Colon (tissue), 2 donors: Measurements from ENCODE around the gene SLC45A3.
"Not testable (repeated sequence)": the region's sequence is repeated elsewhere in the genome, so short reads cannot be mapped to it uniquely, and the experiment has no call there.

Experiments used
- FAIRE-seq: peaks from 2 replicates; lab custom pipeline; 2012; peaks lifted over from hg19 to GRCh38; lab: Jason Lieb, UNC
- donor health status: control.
- donor health status: control.

SLC45A3 gene, protein sequence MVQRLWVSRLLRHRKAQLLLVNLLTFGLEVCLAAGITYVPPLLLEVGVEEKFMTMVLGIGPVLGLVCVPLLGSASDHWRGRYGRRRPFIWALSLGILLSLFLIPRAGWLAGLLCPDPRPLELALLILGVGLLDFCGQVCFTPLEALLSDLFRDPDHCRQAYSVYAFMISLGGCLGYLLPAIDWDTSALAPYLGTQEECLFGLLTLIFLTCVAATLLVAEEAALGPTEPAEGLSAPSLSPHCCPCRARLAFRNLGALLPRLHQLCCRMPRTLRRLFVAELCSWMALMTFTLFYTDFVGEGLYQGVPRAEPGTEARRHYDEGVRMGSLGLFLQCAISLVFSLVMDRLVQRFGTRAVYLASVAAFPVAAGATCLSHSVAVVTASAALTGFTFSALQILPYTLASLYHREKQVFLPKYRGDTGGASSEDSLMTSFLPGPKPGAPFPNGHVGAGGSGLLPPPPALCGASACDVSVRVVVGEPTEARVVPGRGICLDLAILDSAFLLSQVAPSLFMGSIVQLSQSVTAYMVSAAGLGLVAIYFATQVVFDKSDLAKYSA

DNA sequence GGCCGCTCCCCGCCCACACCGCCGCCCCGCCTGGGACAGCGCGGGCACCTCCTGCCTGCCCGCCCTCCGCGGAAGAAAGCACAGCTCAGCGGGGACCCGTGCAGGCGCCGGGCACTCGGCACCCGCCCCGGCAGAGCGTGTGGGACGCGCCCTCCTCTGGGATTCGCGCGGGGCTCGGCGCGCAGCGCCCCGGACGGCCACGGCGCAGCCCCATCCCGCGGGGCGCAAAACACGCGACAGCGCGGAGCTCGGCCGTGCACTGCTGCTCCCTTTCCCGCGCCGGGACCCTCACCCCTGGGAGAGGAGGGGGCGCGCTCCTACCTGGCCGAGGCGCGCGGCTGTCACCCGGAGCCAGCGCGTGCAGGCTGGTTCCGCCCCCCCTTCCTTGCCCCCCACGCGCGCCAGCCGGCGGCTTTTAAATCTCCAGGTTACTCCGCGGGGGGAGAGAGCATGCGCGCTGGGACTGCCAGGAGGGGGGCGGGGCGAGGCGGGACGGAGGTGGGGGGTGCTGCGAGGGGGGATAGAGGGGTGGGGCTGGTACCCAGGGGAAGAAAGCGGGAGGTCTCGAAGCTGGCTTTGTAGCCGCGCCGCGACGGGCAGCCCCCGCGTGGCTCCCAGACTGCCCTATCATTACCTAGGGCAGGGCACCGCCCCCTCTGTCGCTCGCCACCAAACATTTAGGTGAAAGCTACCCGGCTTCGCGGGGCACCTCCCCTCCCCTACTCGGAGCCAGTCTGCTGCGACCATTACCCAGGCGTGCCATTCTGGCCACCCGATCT is at the start of gene SLC45A3:
Gene SLC45A3 (minus strand): TSS at position 437 of the 779 bp plus-strand sequence. CDS start 15,853 bp downstream, outside the sequence.
- no peak for FAIRE-seq

DNA sequence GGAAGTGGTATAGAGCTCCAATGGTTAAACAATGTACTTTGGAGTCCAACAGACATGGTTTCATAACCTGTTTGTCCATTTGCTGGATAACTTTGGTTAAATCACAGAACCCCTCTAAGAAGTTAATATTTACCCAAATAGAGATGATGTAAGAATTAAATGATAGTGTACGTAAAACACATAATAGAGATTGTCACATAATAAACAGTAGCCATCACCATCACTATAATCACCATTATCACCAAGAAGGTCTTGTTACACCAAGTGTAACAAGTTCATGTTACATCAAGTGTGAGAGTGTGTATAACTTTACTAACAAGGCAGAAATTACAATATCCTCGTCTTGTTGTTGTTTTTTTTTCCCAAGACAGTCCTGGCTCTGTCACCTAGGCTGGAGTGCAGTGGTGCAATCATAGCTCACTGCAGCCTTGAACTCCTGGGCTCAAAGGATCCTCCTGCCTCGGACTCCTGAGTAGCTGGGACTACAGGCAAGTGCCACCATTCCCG is 46.4 kb upstream of the SLC45A3 start:
- FAIRE-seq: no peak

DNA sequence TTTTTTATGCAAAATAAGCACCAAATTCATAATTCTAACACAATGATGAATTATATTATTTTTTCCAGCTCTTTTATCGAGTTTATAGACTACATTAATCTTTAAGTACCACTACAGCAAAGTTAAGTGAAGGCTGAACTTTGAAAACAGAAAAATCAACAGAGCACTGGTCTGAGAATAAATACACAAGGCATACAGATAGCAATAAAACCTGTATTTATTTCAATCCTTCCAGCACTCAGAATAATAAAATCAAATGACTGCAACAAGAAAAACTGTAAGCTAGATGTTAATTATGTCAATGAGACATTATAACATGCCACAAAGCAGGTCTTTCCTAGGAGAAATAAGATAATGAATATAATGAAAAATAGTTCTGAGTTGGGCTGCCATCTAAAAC is 45.2 kb upstream of the SLC45A3 start:
- no peak for FAIRE-seq

DNA sequence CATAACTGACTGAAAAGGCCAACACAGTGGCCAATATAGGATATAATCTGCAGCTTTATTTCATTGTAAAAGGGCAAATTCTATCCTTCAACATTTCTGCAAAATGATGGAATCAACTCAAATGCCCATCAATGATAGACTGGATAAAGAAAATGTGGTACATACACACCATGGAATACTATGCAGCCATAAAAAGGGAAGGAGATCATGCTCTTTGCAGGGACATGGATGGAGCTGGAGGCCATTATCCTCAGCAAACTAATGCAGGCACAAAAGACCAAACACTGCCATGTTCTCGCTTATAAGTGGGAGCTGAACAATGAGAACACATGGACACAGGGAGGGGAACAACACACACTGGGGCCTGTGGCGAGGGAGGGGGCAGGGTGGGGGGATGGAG is 40.4 kb upstream of the SLC45A3 start:
- FAIRE-seq: not testable (repeated sequence)

DNA sequence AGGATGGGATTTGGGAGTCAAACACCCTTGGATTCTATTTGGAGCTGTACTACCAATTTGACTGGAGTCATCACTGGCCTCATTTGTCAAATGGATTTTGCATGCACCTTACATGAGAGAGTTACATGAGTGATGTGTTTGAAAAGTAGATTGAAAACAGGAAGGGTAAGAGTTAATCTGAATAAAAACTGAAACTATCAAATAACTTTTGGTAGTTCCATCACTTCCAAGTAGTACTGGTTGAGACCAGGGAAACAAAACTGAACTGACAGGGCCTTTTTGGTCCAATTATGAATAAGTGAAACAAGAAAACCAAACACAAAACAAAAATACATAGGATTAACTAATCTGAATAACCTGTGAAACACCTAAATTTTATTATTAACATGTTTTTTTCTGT is 39.5 kb upstream of the SLC45A3 start:
- no peak for FAIRE-seq

DNA sequence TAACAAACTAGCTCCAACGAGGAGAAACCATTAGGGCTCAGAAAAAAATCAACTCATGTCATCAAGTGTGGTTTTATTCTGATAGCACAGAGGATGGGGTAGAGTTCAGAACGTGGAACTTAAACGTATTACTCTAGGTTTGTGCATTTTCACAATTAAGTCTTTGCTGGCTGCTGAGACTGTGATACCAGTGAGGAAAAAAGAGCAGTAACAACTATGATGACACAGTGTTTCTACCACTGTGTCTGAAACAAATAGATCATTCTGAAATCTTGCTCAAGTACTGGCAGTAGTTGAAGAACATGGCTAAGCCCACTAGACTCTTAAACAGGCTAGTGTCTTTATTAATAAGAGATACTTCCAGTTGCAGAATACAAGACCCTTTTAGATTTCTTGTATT is 38.7 kb upstream of the SLC45A3 start:
- no peak for FAIRE-seq

DNA sequence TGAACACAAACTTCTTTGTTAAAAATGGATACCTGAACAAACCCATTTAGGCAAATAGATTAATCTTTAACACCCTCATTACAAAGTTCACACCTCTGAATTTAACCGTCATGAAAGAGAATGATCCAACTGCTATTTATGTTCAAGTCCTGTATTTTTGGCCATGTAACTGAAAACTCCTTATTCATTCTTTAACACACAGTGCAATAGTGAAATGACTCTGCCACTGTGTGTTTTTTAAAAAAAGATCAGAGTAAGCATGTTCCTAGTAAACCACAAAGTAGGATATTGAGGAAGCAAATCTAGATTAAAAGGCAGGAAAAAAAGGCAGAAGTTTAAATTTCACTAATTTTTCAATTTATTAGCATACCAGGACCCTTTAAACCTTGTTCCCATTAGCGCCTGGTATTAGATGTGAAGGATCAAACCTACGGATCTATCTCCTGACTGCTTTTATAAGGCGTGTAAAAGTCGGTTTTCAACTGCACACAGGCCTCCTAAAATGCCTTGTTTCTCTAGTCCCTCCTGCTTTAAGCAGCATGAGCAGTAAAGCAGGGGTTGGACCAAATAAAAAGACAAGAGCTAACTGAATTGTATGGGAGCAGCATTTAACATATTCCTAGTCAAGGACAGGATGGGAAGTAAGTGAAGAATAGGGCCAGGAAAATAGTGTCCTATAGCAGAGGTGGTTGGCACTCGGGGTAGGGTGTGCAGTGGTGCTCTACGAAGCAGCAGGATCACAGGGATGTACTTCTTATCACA is 36.2 kb upstream of the SLC45A3 start:
- FAIRE-seq: no peak

DNA sequence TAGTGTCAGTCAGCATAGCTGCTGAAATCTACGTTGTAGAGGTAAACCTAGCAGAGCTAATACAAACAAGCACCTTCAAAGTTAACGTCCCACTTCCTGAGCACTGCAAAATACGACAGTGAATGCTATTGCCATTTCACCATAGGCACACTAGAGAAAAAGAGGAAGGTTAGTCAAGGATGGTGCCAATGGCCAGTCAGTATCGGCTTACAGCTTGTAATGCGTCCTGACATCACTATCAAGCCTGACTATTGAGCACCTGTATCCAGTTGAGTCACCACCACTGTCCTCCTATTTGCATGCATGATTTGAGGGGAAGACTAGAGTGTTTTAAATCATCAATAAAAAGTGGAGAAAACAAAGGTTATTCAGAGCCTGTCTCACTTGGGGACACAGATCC is 35.3 kb upstream of the SLC45A3 start:
- FAIRE-seq: no peak

DNA sequence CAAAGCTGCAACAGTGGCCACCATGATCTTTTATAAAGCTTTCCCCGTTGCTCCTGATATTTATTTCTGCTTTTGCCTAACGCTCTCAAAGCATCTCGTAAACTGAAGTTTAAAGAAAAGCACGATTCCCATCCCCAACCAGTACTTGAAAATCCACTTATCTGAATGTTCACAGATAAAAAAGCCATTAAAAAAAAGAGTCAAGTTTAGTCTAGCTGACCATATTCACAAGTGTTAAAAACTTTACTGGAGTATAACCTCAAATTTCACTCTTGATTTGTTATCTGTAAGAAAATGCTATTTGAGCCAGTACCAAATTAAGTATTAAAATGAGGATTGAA is 34.6 kb upstream of the SLC45A3 start:
- no peak for FAIRE-seq

DNA sequence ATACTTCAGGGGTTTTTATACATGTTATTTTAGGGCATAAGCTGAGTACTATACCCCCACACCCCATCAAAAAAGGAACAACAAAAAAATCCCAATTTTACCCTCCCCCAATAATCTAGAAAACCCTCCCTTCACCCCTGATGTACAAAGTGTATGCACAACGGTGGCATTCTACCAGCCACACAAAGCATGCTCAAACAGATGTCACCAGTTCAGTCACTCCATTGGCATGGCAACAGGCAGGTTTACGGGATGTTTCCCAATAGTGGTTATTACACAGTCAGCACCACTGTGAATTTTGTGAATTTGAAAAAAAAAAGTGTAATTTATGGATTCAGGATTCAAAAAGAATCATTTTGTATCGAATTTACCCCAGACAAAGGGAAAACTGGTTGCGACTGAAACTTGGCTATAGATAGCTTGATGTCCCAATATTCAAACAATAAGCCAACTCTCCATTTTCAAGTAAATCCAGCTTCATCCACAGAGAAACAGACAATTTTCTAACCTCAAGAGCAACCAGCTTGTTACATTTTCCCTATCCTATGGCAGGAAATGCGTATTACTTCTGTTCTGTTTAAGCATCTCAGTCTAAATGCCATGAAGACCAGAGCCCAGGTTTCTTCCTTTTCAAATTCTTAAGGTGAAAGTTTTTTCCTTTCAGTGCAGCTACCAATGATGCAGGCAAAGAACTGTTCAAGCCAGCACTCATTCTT is 34.0 kb upstream of the SLC45A3 start:
- no peak for FAIRE-seq

DNA sequence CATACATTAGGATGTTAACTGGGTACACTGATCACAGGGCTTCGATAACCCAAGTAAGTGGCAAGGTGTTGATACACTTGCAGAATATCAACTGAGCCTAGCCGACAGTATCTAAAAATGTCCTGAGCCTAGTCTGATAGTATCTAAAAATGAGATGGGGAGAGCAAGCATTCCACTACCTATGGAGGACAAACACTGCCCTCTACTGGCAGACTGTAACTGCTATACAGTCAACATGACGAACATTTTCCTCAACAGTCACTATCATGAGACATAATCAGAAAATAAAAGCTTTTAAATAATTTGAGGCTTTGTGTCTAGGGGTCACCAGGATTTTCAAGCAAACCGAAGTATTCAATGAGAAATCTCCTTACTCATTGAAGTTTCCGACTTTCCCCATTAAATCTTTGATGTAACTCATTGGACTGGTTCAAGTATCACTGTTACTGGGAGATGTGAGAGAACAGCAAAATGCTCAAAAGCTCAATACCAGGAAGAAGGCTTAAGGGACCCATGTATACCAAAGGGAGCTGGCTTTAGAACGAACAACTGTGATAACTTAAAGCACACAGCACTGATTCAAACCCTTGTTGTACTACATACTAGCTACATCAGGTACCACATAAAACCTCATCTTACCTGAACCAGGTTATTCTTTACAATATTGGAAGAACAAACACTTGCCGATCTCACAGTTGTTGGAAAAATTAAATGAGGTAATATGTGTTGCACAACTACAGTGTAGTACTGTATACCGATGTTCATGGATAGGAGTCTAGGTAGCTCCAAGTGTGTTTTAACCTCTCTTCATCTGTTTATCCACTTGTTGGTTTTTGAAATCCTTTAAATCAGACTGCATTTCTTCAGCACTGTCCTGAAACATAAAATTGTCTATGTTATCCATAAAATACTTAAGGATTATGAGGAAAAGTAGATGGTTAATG is 31.1 kb upstream of the SLC45A3 start:
- FAIRE-seq: no peak

DNA sequence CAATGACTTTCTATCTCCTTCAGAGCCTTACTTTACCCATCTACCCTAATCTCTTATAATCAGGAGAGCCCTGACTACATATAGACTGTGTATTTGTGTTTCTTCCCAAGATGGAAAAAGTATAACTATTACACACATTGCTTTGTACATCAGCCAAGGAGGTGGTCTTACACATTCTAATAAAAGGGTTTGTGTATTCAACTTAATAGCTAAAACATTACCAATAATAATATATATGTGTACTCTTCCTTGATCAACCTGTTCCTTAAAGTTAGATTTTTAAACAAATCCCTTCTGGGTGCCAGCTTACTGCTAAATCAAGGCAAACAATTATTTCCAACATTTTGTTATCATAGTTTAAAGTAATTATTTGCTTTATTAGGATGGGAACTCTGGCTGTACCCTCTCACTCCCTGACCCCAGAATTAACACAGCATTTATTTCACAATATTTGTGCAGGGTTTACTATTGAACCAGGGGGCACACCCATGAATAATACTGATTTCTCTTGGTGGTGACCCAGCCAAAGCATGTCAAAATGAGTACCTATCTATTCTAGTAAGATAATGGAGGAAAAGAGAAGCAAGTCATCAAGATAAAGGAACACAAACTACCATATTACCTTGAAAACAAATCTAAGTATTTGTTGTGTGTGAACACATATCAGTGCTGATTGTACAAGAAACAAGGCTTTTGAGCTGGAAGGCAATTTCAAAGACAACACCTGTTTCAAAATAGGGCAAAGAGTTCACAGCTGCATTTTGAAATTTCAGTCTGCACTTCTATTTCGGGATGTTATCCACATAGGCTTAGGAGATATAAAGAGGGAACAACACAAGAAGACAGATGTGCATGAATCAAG is 30.1 kb upstream of the SLC45A3 start:
- no peak for FAIRE-seq

DNA sequence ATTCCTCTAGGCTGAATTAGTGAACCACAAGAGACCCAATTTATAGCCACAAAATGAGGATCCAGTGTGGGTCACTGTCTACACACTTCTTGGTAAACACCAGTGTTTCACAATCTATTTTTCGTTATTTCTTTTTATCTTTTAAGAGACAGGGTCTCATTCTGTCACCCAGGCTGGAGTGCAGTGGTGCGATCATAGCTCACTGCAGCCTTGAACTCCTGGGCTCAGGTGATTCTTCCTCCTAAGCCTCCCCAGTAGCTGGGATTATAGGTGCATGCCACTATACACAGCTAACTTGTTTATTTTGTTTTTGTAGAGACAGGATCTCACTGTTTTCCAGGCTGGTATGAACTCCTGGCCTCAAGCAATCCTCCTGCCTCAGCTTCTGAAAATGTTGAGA is 29.3 kb upstream of the SLC45A3 start:
- no peak for FAIRE-seq

DNA sequence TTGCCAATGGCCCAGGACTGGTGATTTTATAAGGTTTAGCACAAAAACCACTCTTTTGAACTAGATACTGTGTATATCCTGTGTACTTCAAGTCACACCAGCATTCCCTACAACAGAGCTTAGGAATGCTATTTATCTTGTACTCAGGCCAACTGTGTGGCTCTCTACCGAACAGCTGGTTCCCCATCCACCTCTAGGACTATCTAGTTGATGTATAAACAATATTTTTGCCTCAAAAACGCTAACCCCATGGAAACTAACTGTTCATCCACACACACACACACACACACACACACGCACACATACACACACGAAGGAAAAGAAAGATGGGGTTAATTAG is 28.7 kb upstream of the SLC45A3 start:
- FAIRE-seq: no peak

DNA sequence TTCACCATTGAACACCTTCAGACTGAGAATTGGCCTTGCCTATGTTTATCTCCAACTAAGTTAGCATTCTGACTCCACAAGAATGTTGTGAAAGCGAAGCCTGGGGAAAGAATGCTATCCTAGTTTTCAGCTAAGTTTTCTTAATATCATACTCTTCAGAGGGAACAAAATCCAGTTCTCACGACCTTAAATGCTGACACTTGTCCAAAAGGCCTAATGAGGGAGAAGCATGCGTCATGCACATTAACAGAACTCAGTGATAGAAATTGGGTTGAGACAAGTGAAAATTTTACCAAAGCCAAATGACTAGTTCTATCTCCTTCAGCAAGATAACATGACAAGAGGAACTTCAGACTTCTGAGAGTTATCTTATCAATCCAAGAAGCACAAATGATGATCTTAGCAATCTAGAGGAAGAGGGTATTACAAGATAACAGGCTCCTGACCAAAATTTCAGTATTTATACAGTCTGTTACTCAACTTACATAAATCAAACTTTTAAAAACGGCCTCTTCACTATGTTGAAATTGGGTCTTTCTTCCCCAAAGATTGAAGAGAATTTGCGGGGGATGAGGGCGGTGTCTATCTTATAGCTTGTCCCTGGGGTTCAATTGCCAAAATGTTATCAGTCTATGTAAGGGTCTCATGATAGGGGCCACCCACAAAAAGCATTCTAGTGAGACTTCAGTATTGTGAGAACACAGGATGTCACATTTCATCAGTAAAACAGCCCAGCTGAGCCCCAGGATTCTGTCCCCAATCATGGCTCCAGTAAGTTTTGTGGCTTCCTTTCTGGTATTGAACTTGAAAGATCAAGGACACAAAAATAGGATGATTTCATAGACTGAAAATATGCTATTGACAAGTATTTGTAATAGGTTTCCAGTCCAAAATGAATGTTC is 26.5 kb upstream of the SLC45A3 start:
- FAIRE-seq: no peak

DNA sequence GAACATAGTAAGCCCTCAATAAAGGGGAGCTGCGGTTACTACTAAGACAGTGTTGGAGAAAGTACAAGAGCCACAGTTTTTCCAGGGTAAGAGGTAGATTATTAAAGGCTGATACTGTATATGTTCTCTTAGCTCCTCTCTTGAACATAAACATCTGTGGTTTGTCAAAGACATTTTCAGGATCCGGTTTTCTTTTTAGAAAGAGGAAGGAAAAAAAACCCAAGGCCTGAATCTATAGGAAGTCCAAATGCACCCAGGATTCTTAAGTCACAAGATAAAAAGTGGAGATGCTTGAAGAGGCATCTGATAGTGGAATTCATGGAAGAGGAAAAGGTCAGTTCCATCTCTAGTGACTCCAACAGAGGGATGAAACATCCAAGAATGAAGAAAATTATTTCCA is 24.6 kb upstream of the SLC45A3 start:
- FAIRE-seq: no peak

DNA sequence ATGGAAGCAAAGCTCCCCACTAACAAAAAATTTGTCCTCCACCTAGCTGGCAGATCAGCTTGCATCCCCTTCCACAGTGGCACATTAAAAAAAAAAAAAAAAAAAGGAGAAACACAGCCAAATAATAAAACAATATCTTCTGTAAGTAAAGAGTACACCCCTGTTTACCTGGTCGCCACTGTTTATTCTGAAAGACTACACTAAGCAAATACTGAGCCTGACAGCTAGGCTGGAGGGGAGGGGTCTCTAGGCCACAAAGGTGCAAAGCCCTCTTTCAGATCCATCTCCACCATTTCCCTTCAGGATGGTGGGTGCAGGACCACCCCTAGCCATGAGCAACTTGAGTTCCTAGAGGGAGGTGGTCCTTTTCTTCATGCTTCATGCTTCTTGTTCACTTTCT is 22.8 kb upstream of the SLC45A3 start:
- no peak for FAIRE-seq

DNA sequence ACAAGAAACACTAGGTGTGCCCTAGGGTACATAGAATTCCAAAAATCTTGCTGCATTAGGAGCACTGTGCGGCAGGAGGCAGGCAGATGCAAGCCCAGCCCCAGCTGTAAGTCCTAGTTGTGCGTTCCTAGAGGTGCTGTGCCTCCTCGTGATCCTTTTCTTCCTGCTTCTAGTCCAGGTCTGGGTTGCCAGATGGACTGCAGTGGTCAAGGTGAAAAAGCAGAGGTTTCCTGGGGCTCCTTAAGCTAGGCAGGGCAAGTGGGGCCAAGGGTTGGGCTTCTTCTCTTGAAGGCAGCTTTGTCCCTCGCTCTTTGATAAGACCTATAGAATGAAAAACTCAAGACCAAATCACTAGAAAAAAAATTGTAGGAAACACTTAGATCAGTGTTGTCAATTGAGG is 21.6 kb upstream of the SLC45A3 start:
- FAIRE-seq: no peak

DNA sequence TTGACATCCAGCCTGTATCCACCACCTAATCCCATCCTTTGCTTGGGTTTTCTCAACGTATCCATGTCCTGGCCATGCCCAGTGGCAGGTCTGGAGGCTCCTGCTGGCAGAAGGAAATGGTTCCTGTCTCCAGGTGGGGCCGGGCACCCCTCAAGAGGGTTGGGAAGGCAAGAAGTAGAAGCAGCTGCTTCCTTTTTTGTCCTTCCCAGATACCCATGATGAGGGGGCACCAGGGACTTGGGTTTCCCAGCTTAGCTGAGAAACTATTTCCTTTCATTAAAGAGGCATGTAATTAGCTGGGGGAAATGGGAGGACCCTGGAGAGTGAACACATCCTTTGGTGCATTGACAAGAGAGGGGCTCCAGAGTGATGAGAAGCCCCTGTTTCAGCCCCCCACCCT is 21.1 kb upstream of the SLC45A3 start:
- FAIRE-seq: no peak
